NCI-H2196 treated with DMSO at 0.1 percent for 48 hours (cell line): ENCODE results near the gene ZBP1.

Experiments used
- DNase-seq: peaks from one replicate; lab custom pipeline; 2025; ENCODE audit not compliant: unreplicated experiment; lab: John Stamatoyannopoulos, UW

ZBP1 gene

GRCh38 chr20:57620274-57620990, at the start of gene ZBP1:
ZBP1 (minus strand) TSS chr20:57620426; CDS start chr20:57620295, 131 bp downstream.
- peak; percentile 18 for DNase-seq

- DNase-seq, result no peak
Observed at GRCh38 chr20:57669632-57670031, 49.4 kb upstream of the ZBP1 start.

- no peak for DNase-seq
Observed at GRCh38 chr20:57667924-57668782, 47.9 kb upstream of the ZBP1 start.

- no peak for DNase-seq
Observed at GRCh38 chr20:57667388-57667787, 47.2 kb upstream of the ZBP1 start.

GRCh38 chr20:57666834-57667157, 46.6 kb upstream of the ZBP1 start:
- no peak for DNase-seq

GRCh38 chr20:57666106-57666833, 46.0 kb upstream of the ZBP1 start:
- no peak for DNase-seq

GRCh38 chr20:57665589-57665971, 45.4 kb upstream of the ZBP1 start:
- DNase-seq, result no peak

- no peak for DNase-seq
Observed at GRCh38 chr20:57664924-57665588, 44.8 kb upstream of the ZBP1 start.

- DNase-seq, result no peak
Observed at GRCh38 chr20:57664476-57664875, 44.2 kb upstream of the ZBP1 start.

GRCh38 chr20:57663681-57664451, 43.6 kb upstream of the ZBP1 start:
- DNase-seq, result no peak

- DNase-seq, result no peak
Observed at GRCh38 chr20:57663241-57663640, 43.0 kb upstream of the ZBP1 start.

- DNase-seq, result no peak
Observed at GRCh38 chr20:57662456-57663240, 42.4 kb upstream of the ZBP1 start.

- DNase-seq, result no peak
Observed at GRCh38 chr20:57661746-57662455, 41.7 kb upstream of the ZBP1 start.

GRCh38 chr20:57660922-57661745, 40.9 kb upstream of the ZBP1 start:
- no peak for DNase-seq

GRCh38 chr20:57660181-57660921, 40.1 kb upstream of the ZBP1 start:
- DNase-seq, result no peak

- no peak for DNase-seq
Observed at GRCh38 chr20:57659517-57660180, 39.4 kb upstream of the ZBP1 start.
